Stimulated activated CD8-positive, alpha-beta memory T cell treated with anti-CD3 and anti-CD28 coated beads, Interleukin-4, amount 100 ng/mL, for 48 hours (primary cell): Measurements from ENCODE around the gene HHIPL1.
"Not testable (repeated sequence)": the region's sequence is repeated elsewhere in the genome, so short reads cannot be mapped to it uniquely, and the experiment has no call there.

Experiments
- DNase-seq: peaks from one replicate; pipeline ENCODE4 v3.0.0-alpha.2; 2020

HHIPL1 gene

GRCh38 chr14:99636487-99636886 lies 8.4 kb upstream of the HHIPL1 start:
- no peak for DNase-seq

GRCh38 chr14:99637624-99638023 lies 7.3 kb upstream of the HHIPL1 start:
- no peak for DNase-seq

DNA sequence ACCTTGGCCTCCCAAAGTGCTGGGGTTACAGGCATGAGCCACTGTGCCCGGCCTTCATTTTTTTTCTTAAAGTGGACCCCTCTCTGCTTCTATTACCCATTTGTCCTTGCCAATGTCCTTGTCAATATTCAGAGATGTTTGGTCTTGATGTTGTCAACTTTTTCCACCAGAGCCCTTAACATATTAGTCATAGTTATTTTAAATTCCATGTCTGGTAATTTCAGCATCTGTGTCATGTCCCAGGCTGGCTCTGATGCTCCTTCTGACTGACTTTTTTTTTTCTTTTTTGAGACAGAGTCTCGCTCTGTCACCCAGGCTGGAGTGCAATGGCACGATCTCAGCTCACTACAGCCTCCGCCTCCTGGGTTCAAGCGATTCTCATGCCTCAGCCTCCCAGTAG lies 2.2 kb upstream of the HHIPL1 start:
- DNase-seq, result not testable (repeated sequence)

GRCh38 chr14:99643343-99643742 lies 1.6 kb upstream of the HHIPL1 start:
- no peak for DNase-seq

GRCh38 chr14:99644035-99644587 lies 818 bp upstream of the HHIPL1 start:
- no peak for DNase-seq

- no peak for DNase-seq
Measured at GRCh38 chr14:99645545-99646505, 896 bp downstream of the HHIPL1 start.

GRCh38 chr14:99647411-99647810 lies 2.5 kb downstream of the HHIPL1 start:
- no peak for DNase-seq

- no peak for DNase-seq
Measured at GRCh38 chr14:99648027-99648784, 3.3 kb downstream of the HHIPL1 start.

GRCh38 chr14:99649219-99649618 lies 4.3 kb downstream of the HHIPL1 start:
- no peak for DNase-seq

DNA sequence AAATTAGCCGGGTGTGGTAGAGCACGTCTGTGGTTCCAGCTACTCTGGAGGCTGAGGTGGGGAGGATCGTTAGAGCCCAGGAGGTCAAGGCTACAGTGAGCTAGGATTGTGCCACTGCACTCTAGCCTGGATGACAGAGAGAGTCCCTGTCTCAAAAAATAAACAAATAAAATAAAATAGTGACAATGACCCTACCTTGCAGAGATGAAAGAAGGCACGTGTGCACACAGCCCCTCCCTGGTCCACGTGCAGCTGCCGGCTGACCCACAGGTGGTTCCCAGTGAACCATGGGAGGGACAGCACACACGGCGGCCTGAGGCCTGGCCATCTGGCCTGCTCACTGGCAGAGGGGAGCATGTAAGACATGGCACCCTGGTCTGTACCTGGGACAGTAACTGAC lies 4.7 kb downstream of the HHIPL1 start:
- no peak for DNase-seq

- DNase-seq, result no peak
Measured at GRCh38 chr14:99650189-99650588, 5.3 kb downstream of the HHIPL1 start.

DNA sequence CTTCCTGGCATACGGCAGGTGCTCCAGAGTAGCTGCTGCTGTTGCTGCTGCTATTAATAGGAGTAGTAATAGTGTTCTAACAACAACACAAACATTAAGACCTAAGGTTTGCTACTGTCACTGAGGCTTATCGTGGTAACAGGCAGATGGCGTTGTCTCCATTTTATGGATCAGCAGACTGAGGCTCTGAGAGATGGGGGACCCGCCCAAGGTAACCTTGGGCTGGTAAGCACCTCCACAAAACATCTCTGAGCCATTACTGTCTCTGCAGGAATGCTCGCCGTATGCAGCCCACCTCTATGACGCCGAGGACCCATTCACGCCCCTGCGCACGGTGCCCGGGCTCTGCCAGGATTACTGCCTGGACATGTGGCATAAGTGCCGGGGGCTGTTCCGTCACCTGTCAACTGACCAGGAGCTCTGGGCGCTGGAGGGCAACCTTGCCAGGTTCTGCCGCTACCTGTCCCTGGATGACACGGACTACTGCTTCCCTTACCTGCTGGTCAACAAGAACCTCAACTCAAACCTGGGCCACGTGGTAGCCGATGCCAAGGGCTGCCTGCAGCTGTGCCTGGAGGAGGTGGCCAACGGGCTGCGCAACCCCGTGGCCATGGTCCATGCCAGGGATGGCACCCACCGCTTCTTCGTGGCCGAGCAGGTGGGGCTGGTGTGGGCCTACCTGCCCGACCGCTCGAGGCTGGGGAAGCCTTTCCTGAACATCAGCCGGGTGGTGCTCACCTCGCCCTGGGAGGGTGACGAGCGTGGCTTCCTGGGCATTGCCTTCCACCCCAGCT lies 7.2 kb downstream of the HHIPL1 start:
- no peak for DNase-seq

- DNase-seq, result no peak
Measured at GRCh38 chr14:99654235-99654985, 9.5 kb downstream of the HHIPL1 start.

DNA sequence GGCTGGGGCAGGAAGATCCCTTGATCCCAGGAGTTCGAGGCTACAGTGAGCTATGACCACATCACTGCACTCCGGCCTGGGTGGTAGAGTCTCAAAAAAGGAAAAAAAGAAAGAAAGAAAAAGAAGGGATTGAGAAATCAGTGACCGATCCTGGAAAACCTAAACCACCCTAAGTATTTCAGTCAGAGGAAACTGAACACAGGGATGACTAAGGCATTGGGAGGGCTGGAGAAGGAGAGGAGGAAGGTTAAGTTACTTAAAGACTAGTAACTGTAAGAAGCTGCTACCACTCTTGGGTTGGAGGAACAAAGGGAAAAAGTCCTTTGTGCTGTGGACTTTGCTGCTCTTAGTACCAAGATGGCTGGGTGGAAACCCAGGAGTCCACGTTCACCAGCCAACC lies 10.6 kb downstream of the HHIPL1 start:
- no peak for DNase-seq

DNA sequence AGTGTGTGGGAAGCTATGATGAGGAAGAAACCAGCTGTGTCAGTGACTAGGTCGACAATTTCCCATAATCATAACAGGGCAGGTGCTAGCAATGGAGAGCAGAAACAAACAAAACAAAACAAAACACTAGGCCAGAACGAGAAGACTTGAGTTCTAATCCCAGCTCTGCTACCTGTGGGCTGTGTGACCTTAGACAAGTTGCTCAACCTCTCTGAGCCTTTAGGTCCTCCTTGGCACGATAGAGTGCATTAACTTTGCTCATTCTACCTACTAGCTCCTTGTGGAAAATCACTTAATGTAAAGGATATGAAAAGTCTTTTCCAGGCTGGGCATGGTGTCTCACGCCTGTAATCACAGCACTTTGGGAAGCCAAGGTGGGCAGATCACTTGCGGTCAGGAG lies 11.2 kb downstream of the HHIPL1 start:
- no peak for DNase-seq

DNA sequence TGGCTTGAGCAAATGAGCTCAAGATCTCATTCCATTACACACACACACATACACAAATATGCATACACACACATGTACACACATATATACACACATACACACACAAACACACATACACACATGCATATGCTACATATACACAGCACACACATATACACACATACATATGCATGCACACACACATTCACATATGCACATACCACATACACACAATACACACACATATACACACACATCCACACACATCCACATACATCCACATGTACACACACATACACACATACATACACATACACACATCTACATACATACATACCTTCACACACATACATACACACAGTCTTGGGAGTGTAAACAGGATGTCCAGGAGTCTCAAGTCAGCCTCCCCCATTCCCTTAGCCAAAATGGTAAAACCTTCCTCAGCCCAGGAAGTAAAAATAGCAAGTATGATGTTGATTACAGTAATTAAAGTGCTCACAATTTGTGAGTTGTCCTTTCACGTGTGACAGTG lies 12.8 kb downstream of the HHIPL1 start:
- DNase-seq, result no peak

- DNase-seq, result no peak
Measured at GRCh38 chr14:99658218-99658845, 13.4 kb downstream of the HHIPL1 start.

DNA sequence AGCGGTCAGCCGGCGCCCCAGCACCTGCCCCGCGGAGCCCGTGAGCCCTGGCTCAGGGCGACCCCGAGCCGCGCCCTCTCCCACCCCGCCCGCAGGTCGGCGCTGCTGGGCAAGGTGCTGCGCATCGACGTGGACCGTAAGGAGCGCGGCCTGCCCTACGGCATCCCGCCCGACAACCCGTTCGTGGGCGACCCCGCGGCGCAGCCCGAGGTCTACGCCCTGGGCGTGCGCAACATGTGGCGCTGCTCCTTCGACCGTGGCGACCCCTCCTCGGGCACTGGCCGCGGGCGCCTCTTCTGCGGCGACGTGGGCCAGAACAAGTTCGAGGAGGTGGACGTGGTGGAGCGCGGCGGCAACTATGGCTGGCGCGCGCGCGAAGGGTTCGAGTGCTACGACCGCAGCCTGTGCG lies 14.4 kb downstream of the HHIPL1 start:
- DNase-seq, result no peak

DNA sequence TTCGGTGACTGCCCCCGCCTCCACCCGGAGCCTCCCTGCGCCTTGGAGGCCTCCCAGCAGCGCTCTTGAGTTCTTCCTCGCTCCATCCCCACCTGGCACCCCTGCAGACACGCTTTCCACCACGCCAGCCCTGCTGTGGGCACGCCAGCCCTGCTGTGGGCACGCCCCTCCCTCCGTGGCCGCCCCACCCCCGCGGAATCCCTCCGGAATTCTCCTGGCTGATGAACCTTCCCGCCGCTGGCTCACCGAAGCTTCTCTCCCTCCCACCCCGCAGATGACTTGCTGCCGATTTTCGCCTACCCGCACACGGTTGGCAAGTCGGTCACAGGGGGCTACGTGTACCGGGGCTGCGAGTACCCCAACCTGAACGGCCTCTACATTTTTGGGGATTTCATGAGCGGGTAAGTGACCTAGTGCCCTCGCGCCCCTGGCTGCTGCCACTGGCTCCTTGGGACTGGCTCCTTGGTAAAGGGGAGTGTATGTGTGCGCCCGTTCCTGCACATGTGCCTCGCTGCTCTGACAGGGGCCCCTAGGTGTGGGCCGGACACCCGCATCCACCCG lies 15.2 kb downstream of the HHIPL1 start:
- DNase-seq, result no peak

DNA sequence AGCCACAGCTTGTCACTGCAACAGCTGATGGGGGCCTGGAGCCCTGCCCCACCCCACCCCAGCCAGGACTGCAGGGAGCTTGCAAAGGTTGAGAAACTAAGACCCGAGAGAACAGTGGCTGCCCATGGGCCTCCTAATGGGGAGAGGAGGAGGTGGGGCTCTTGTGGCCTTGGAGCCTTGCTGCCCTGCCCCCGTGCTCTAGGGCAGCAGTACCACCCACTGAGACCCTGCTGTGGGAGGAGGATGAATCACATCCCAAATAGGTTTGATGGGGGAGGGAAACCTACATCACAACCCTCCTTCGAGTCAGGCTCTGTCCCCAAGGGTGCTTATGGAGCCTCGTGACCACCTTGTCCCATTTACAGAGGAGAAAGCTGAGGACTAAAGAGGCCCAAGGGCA lies 15.9 kb downstream of the HHIPL1 start:
- DNase-seq, result no peak

DNA sequence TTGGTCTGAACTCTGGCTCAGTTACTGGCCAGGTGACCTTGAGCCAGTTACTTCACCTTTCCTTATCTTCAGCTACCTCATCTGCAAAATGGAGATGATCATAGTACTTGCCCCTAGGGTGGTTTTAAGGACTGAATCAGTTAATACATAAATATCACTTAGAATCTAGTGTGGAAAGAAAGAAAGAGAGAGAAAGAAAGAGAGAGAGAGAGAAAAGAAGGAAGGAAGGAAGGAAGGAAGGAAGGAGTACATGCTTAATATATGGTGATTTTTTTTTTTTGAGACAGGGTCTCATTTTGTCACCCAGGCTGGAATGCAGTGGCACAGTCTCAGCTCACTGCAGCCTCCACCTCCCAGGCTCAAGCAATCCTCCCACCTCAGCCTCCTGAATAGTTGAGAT lies 16.3 kb downstream of the HHIPL1 start:
- not testable (repeated sequence) for DNase-seq
